Astrocyte (in vitro differentiated cells and primary cell): ENCODE data around the gene FDX1. TPM values are rescaled to one million over a fixed set of nuclear protein-coding genes. Genes with fewer than 3 reads are reported as not detected.

Source experiments
- DNase-seq: peaks from one replicate; pipeline ENCODE4 v3.0.0-alpha.2; 2010; ENCODE audit warnings: low read depth
- FAIRE-seq: peaks from 2 replicates; lab custom pipeline; 2011; peaks lifted over from hg19 to GRCh38; lab: Jason Lieb, UNC
- H2AFZ ChIP-seq: 2 replicates; pipeline ENCODE4 v1.6.0; 2012; ENCODE audit warnings: low read depth, low read length, inconsistent platforms
- H3K27ac ChIP-seq: 2 replicates; pipeline ENCODE4 v1.5.1; 2011; ENCODE audit warnings: low read depth, low read length, inconsistent platforms
- H3K27me3 ChIP-seq: 2 replicates; pipeline ENCODE4 v1.6.0; 2011; ENCODE audit warnings: low read length, inconsistent platforms; ENCODE audit not compliant: insufficient read depth
- H3K36me3 ChIP-seq: 2 replicates; pipeline ENCODE4 v1.5.1; 2011; ENCODE audit warnings: low read length, inconsistent platforms; ENCODE audit not compliant: insufficient read depth
- H3K4me1 ChIP-seq: 2 replicates; pipeline ENCODE4 v1.5.1; 2011; ENCODE audit warnings: low read length, inconsistent platforms; ENCODE audit not compliant: insufficient read depth
- H3K4me2 ChIP-seq: 2 replicates; pipeline ENCODE4 v1.6.0; 2012; ENCODE audit warnings: low read length, inconsistent platforms
- H3K4me3 ChIP-seq: 2 replicates; pipeline ENCODE4 v1.5.1; 2011; ENCODE audit warnings: low read depth, mild to moderate bottlenecking, low read length, inconsistent platforms; ENCODE audit not compliant: insufficient read depth
- H3K79me2 ChIP-seq: 2 replicates; pipeline ENCODE4 v1.6.0; 2012; ENCODE audit warnings: mild to moderate bottlenecking, low read length, inconsistent platforms; ENCODE audit not compliant: insufficient read depth
- H3K9ac ChIP-seq: 2 replicates; pipeline ENCODE4 v1.6.0; 2012; ENCODE audit warnings: mild to moderate bottlenecking, low read length, inconsistent platforms
- H3K9me3 ChIP-seq: 2 replicates; pipeline ENCODE4 v1.5.1; 2012; ENCODE audit warnings: low read depth, mild to moderate bottlenecking, low read length, inconsistent platforms; ENCODE audit not compliant: insufficient read depth
- H4K20me1 ChIP-seq: 2 replicates; pipeline ENCODE4 v1.6.0; 2012; ENCODE audit warnings: low read length, inconsistent platforms; ENCODE audit not compliant: insufficient read depth
- H3K27ac Mint-ChIP-seq: one replicate; pipeline ENCODE4 v1.8.0; 2021; ENCODE audit warnings: mild to moderate bottlenecking, mixed read lengths; ENCODE audit not compliant: unreplicated experiment
- H3K27me3 Mint-ChIP-seq: one replicate; pipeline ENCODE4 v1.8.0; 2021; ENCODE audit warnings: low read depth, mixed read lengths; ENCODE audit not compliant: unreplicated experiment
- H3K36me3 Mint-ChIP-seq: one replicate; pipeline ENCODE4 v1.8.0; 2021; ENCODE audit warnings: low read depth, mixed read lengths; ENCODE audit not compliant: unreplicated experiment
- H3K4me1 Mint-ChIP-seq: one replicate; pipeline ENCODE4 v1.8.0; 2021; ENCODE audit warnings: low read depth, mixed read lengths; ENCODE audit not compliant: unreplicated experiment
- H3K4me3 Mint-ChIP-seq: one replicate; pipeline ENCODE4 v1.8.0; 2021; ENCODE audit warnings: mild to moderate bottlenecking, moderate library complexity, mixed read lengths; ENCODE audit not compliant: unreplicated experiment
- H3K9me3 Mint-ChIP-seq: one replicate; pipeline ENCODE4 v1.8.0; 2021; ENCODE audit warnings: mild to moderate bottlenecking, mixed read lengths; ENCODE audit not compliant: unreplicated experiment
- EZH2 ChIP-seq: IDR thresholded peaks from 2 replicates; pipeline ENCODE4 v1.6.1; 2012; ENCODE audit warnings: mild to moderate bottlenecking, low read length, inconsistent platforms; ENCODE audit not compliant: insufficient read depth
- total RNA-seq: library from RNA; stranded (reverse); gene quantifications from 2 replicates; pipeline ENCODE4 v1.2.1, GENCODE V29; 2021
- TF ChIP-seq, protein P1 (sequence below): IDR thresholded peaks from 2 replicates; pipeline ENCODE4 v1.5.1; 2011; ENCODE audit warnings: low read depth, mild to moderate bottlenecking, inconsistent platforms, low read length, moderate library complexity; ENCODE audit not compliant: insufficient read depth

Gene FDX1
- total RNA-seq, 1 donor from 2014 or later = 7.1 TPM

- peak overlapping the region; percentile 92 for H3K4me3 ChIP-seq
- peaks cover 46% of the 10 kb centered on the region for H4K20me1 ChIP-seq
- H2AFZ ChIP-seq = no peak overlapping the region
- DNase-seq = no peak
- H3K36me3 ChIP-seq = no peaks in the 10 kb centered on the region
- H3K4me2 ChIP-seq = peak overlapping the region; percentile 98
- Mint-ChIP-seq H3K27me3 (no peaks in the 10 kb centered on the region), H3K36me3 (no peaks in the 10 kb centered on the region), H3K4me3 (peak overlapping the region; percentile 100), H3K27ac (no peak overlapping the region), H3K4me1 (peaks cover 20% of the 10 kb centered on the region), H3K9me3 (no peaks in the 10 kb centered on the region)
- peak overlapping the region; percentile 94 for H3K9ac ChIP-seq
- no peaks in the 10 kb centered on the region for H3K9me3 ChIP-seq
- no peak for FAIRE-seq
- H3K79me2 ChIP-seq = peaks cover 53% of the 10 kb centered on the region
- peaks cover 21% of the 10 kb centered on the region for H3K4me1 ChIP-seq
- H3K27ac ChIP-seq = no peak overlapping the region
- no peaks in the 10 kb centered on the region for H3K27me3 ChIP-seq
- no peak for TF ChIP-seq EZH2
- TF ChIP-seq, protein P1, sequence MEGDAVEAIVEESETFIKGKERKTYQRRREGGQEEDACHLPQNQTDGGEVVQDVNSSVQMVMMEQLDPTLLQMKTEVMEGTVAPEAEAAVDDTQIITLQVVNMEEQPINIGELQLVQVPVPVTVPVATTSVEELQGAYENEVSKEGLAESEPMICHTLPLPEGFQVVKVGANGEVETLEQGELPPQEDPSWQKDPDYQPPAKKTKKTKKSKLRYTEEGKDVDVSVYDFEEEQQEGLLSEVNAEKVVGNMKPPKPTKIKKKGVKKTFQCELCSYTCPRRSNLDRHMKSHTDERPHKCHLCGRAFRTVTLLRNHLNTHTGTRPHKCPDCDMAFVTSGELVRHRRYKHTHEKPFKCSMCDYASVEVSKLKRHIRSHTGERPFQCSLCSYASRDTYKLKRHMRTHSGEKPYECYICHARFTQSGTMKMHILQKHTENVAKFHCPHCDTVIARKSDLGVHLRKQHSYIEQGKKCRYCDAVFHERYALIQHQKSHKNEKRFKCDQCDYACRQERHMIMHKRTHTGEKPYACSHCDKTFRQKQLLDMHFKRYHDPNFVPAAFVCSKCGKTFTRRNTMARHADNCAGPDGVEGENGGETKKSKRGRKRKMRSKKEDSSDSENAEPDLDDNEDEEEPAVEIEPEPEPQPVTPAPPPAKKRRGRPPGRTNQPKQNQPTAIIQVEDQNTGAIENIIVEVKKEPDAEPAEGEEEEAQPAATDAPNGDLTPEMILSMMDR = no peak
Measured at GRCh38 chr11:110431674-110432073, 1.9 kb downstream of the FDX1 start.

DNA sequence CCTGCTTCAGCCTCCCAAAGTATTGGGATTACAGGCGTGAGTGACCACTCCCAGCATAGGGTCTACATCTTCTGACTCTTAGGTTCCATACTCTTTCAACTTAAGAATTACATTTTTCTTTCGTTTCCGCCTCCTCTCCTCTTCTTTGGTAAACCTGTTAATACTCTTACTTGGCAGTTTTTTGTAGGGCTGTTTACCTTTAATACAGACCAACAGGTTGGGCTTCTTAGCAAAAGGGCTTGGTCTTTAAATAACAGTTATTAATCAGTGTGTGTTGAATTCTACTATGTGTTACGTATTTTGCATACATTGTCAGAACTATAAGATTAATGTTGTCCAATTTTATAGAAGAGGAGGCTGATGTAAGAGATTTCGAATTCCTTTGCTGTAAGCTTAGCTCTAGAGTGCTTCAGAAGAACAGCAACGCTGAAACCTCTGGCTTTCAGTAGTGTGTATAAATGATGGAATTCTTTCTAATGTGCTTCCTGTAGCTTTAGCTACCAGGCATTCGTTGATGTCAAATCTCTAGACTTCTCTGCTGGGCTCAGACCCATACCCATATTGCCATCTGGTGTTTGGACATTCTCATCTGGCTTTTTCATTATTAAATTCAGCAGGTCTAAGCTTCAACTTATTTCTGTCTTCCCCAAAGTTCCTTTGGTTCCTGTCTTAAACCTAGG is 3.1 kb downstream of the FDX1 start:
- TF ChIP-seq, protein P1 = no peak
- no peak for TF ChIP-seq EZH2
- Histone ChIP-seq H4K20me1 (peaks cover 51% of the 10 kb centered on the region), H2AFZ (no peak overlapping the region), H3K4me1 (peaks cover 21% of the 10 kb centered on the region), H3K79me2 (peaks cover 60% of the 10 kb centered on the region), H3K9me3 (no peaks in the 10 kb centered on the region), H3K4me3 (no peak overlapping the region), H3K27ac (no peak overlapping the region), H3K36me3 (no peaks in the 10 kb centered on the region), H3K4me2 (peak overlapping the region; percentile 46), H3K27me3 (no peaks in the 10 kb centered on the region), H3K9ac (no peak overlapping the region)
- H3K9me3 Mint-ChIP-seq = no peaks in the 10 kb centered on the region
- H3K4me3 Mint-ChIP-seq = no peak overlapping the region
- no peak overlapping the region for H3K27ac Mint-ChIP-seq
- peaks cover 24% of the 10 kb centered on the region for H3K4me1 Mint-ChIP-seq
- DNase-seq = no peak
- no peaks in the 10 kb centered on the region for H3K36me3 Mint-ChIP-seq
- FAIRE-seq = no peak
- H3K27me3 Mint-ChIP-seq = no peaks in the 10 kb centered on the region
